ENCODE data around the gene PDXDC1. TPM values are rescaled to one million over a fixed set of nuclear protein-coding genes. Genes with fewer than 3 reads are reported as not detected.
"Not testable (repeated sequence)": the region's sequence is repeated elsewhere in the genome, so short reads cannot be mapped to it uniquely, and the experiment has no call there.

PDXDC1 gene
- total RNA-seq, 1 donor from 2014 or later = 123 TPM

DNA sequence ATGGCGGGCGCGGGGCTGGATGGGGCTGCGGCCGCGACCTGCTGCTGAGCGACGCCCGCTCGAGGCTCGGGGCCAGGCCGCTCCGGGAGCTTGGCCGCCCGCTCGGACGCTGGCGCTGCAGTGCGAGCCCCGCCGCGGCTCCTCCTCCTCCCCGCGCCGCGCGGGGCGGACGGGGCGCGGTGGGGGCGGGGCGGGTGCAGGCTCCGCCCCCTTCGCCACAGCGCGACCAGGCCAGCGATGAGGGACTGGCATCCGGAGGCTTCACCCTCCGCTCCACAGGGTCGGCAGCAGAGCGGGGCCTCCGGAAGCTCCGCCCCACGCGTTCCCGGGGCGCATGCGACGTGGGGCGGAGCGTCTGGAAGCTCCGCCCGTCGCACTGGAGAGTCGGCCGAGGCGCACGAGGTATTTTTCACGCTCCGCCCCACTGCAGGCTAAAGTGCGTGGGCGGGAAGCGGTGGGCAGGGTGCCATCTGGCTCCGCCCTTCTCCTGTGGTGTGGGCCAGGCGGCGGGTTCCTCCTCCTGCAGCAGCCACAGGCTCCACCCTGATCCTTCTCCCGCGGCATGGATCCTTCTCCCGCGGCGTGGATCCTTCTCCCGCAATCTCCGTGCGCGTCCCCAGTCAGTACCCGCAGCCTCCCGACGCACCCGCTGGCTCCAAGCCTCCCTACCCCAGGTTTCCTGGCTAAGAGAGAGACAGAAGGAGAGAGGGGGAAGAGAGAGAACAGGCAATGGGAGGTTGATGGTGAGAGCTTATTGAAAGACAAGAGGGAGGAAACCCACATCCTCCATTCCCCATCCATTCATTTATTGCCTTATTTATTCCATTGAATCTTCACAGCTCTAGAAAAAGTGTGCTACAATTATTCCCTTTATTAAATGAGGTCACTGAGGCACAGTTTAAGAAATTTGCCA, 180.1 kb downstream of the PDXDC1 start:
- Histone ChIP-seq H3K9ac (ENCODE audit: low read length) (peak overlapping the region; percentile 46), H2AFZ (ENCODE audit: low read depth, low read length) (peak overlapping the region; percentile 63), H3K4me3 (ENCODE audit: insufficient read depth, low read depth, low read length) (peak overlapping the region; percentile 42), H3K4me2 (ENCODE audit: low read length) (peak overlapping the region; percentile 79)
- not testable (repeated sequence) for H3K27ac ChIP-seq (ENCODE audit: low read depth, low read length); H3K36me3 Mint-ChIP-seq (ENCODE audit: low read depth, unreplicated experiment); H3K9me3 Mint-ChIP-seq (ENCODE audit: unreplicated experiment); H3K9me3 ChIP-seq (ENCODE audit: insufficient read depth, low read depth, low read length); H4K20me1 ChIP-seq (ENCODE audit: insufficient read depth, low read length); FAIRE-seq; H3K4me1 ChIP-seq (ENCODE audit: insufficient read depth, low read length); H3K27ac Mint-ChIP-seq (ENCODE audit: unreplicated experiment); H3K79me2 ChIP-seq (ENCODE audit: insufficient read depth, low read length); H3K27me3 Mint-ChIP-seq (ENCODE audit: low read depth, unreplicated experiment); H3K36me3 ChIP-seq (ENCODE audit: insufficient read depth, low read length); H3K27me3 ChIP-seq (ENCODE audit: insufficient read depth, low read length); H3K4me1 Mint-ChIP-seq (ENCODE audit: low read depth, unreplicated experiment)
- DNase-seq (ENCODE audit: low read depth) = peak; percentile 73
- H3K4me3 Mint-ChIP-seq (ENCODE audit: unreplicated experiment) = peak overlapping the region; percentile 77

DNA sequence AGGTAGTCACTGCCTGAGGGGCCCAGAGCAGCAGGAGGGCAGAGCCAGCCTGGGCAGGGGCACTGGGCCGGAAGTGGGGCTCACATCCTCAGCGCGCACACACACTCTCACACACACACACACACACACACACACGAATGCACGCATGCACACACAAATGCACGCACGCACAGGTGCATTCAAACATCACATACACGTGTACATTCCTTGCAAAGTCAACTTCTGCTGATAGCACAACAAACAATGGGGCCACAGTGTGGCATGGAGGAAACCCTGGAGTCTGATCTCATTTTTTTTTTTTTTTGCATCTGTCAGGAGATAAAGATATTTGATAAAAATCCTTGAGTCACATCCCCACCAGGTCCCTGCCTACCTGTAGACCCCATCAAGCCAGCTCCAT, 182.8 kb downstream of the PDXDC1 start:
- not testable (repeated sequence) for H3K4me3 Mint-ChIP-seq (ENCODE audit: unreplicated experiment); H2AFZ ChIP-seq (ENCODE audit: low read depth, low read length); FAIRE-seq

DNA sequence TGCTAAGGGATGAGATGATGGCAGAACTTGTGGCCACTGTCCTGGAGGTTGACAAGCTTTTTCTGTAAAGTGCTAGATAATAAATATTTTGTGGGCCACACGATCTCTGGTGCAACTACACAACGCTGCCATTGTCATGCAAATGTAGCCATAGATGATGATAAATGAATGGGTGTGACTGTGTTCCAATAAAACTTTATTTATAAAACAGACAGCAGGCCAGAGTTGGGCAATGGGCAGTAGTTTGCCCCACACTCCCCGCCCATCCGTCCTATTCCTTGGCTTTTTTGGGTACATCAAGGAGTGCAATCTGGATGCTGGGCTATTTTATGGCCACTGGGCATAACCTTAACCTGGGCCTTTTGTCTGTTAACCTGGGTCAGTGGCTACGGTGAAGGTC, 184.8 kb downstream of the PDXDC1 start:
- not testable (repeated sequence) for H3K4me1 ChIP-seq (ENCODE audit: insufficient read depth, low read length); H3K36me3 Mint-ChIP-seq (ENCODE audit: low read depth, unreplicated experiment); H3K9ac ChIP-seq (ENCODE audit: low read length); FAIRE-seq; H3K4me2 ChIP-seq (ENCODE audit: low read length); H3K36me3 ChIP-seq (ENCODE audit: insufficient read depth, low read length); H3K9me3 ChIP-seq (ENCODE audit: insufficient read depth, low read depth, low read length); H4K20me1 ChIP-seq (ENCODE audit: insufficient read depth, low read length); H3K4me3 ChIP-seq (ENCODE audit: insufficient read depth, low read depth, low read length); H3K27me3 ChIP-seq (ENCODE audit: insufficient read depth, low read length); H3K27me3 Mint-ChIP-seq (ENCODE audit: low read depth, unreplicated experiment); H2AFZ ChIP-seq (ENCODE audit: low read depth, low read length); H3K4me3 Mint-ChIP-seq (ENCODE audit: unreplicated experiment); H3K27ac Mint-ChIP-seq (ENCODE audit: unreplicated experiment); H3K79me2 ChIP-seq (ENCODE audit: insufficient read depth, low read length); H3K9me3 Mint-ChIP-seq (ENCODE audit: unreplicated experiment); H3K4me1 Mint-ChIP-seq (ENCODE audit: low read depth, unreplicated experiment); DNase-seq (ENCODE audit: low read depth); H3K27ac ChIP-seq (ENCODE audit: low read depth, low read length)

More for the DNA sequence above, 182.8 kb downstream of the PDXDC1 start:
- H3K36me3 Mint-ChIP-seq (ENCODE audit: low read depth, unreplicated experiment); H3K79me2 ChIP-seq (ENCODE audit: insufficient read depth, low read length); H3K27me3 Mint-ChIP-seq (ENCODE audit: low read depth, unreplicated experiment); H3K36me3 ChIP-seq (ENCODE audit: insufficient read depth, low read length); H3K27ac ChIP-seq (ENCODE audit: low read depth, low read length); H3K9me3 ChIP-seq (ENCODE audit: insufficient read depth, low read depth, low read length); H4K20me1 ChIP-seq (ENCODE audit: insufficient read depth, low read length); H3K27me3 ChIP-seq (ENCODE audit: insufficient read depth, low read length); H3K4me2 ChIP-seq (ENCODE audit: low read length); H3K9me3 Mint-ChIP-seq (ENCODE audit: unreplicated experiment); H3K4me1 ChIP-seq (ENCODE audit: insufficient read depth, low read length); H3K4me1 Mint-ChIP-seq (ENCODE audit: low read depth, unreplicated experiment); H3K9ac ChIP-seq (ENCODE audit: low read length); H3K4me3 ChIP-seq (ENCODE audit: insufficient read depth, low read depth, low read length); DNase-seq (ENCODE audit: low read depth): not testable (repeated sequence)
- peak overlapping the region; percentile 14 for H3K27ac Mint-ChIP-seq (ENCODE audit: unreplicated experiment)

DNA sequence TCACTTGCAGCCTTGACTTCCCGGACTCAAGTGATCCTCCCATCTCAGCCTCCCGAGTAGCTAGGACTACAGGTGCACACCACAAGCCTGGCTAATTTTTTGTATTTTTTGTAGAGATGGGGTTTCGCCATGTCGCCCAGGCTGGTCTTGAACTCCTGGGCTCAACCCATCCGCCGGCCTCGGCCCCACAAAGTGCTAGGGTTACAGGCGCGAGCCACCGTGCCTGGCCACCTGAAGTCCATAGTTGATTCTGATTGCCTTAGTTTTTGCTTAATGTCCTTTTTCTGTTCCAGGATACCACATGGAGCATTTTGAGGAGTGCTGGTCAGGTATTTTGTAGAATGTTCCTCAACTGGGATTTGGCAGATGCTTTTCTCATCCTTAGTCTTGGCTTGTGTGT, 185.7 kb downstream of the PDXDC1 start:
- H3K4me3 Mint-ChIP-seq (ENCODE audit: unreplicated experiment); DNase-seq (ENCODE audit: low read depth); H3K9ac ChIP-seq (ENCODE audit: low read length); H3K79me2 ChIP-seq (ENCODE audit: insufficient read depth, low read length); H3K4me2 ChIP-seq (ENCODE audit: low read length); H3K27ac ChIP-seq (ENCODE audit: low read depth, low read length); H3K36me3 ChIP-seq (ENCODE audit: insufficient read depth, low read length); FAIRE-seq; H3K9me3 Mint-ChIP-seq (ENCODE audit: unreplicated experiment); H3K27ac Mint-ChIP-seq (ENCODE audit: unreplicated experiment); H3K27me3 Mint-ChIP-seq (ENCODE audit: low read depth, unreplicated experiment); H2AFZ ChIP-seq (ENCODE audit: low read depth, low read length); H3K27me3 ChIP-seq (ENCODE audit: insufficient read depth, low read length); H3K4me1 ChIP-seq (ENCODE audit: insufficient read depth, low read length); H4K20me1 ChIP-seq (ENCODE audit: insufficient read depth, low read length); H3K4me1 Mint-ChIP-seq (ENCODE audit: low read depth, unreplicated experiment); H3K4me3 ChIP-seq (ENCODE audit: insufficient read depth, low read depth, low read length); H3K36me3 Mint-ChIP-seq (ENCODE audit: low read depth, unreplicated experiment); H3K9me3 ChIP-seq (ENCODE audit: insufficient read depth, low read depth, low read length): not testable (repeated sequence)

DNA sequence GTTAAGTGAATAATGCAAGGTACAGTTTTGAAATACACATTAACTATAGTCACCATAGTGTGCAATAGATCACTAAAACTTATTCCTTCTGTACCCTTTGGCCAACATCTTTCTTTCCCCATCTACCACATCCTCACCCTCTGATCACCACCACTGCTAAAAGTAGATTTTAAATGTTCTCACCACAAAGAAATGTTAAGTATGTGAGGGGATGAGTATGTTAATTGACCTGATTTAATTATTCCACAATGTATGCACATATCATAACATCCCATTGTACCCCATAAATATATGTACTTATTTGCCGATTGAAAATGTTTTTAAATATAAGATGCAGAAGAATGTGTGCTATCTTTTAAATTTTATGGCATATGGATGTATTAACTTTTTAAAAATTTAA, 188.2 kb downstream of the PDXDC1 start:
- not testable (repeated sequence) for H3K27me3 ChIP-seq (ENCODE audit: insufficient read depth, low read length); H2AFZ ChIP-seq (ENCODE audit: low read depth, low read length); H3K36me3 ChIP-seq (ENCODE audit: insufficient read depth, low read length); H3K36me3 Mint-ChIP-seq (ENCODE audit: low read depth, unreplicated experiment); H3K79me2 ChIP-seq (ENCODE audit: insufficient read depth, low read length); H3K27me3 Mint-ChIP-seq (ENCODE audit: low read depth, unreplicated experiment); H3K9me3 Mint-ChIP-seq (ENCODE audit: unreplicated experiment); DNase-seq (ENCODE audit: low read depth); H3K4me3 Mint-ChIP-seq (ENCODE audit: unreplicated experiment); H3K4me3 ChIP-seq (ENCODE audit: insufficient read depth, low read depth, low read length); H3K27ac ChIP-seq (ENCODE audit: low read depth, low read length); H3K9ac ChIP-seq (ENCODE audit: low read length); H4K20me1 ChIP-seq (ENCODE audit: insufficient read depth, low read length); H3K27ac Mint-ChIP-seq (ENCODE audit: unreplicated experiment); H3K4me1 ChIP-seq (ENCODE audit: insufficient read depth, low read length); H3K9me3 ChIP-seq (ENCODE audit: insufficient read depth, low read depth, low read length); H3K4me1 Mint-ChIP-seq (ENCODE audit: low read depth, unreplicated experiment); H3K4me2 ChIP-seq (ENCODE audit: low read length); FAIRE-seq

- not testable (repeated sequence) for H4K20me1 ChIP-seq (ENCODE audit: insufficient read depth, low read length); H3K79me2 ChIP-seq (ENCODE audit: insufficient read depth, low read length); H2AFZ ChIP-seq (ENCODE audit: low read depth, low read length); H3K36me3 Mint-ChIP-seq (ENCODE audit: low read depth, unreplicated experiment); H3K27ac Mint-ChIP-seq (ENCODE audit: unreplicated experiment); H3K27me3 ChIP-seq (ENCODE audit: insufficient read depth, low read length); H3K4me2 ChIP-seq (ENCODE audit: low read length); H3K4me1 ChIP-seq (ENCODE audit: insufficient read depth, low read length); H3K27ac ChIP-seq (ENCODE audit: low read depth, low read length); H3K36me3 ChIP-seq (ENCODE audit: insufficient read depth, low read length); H3K4me3 Mint-ChIP-seq (ENCODE audit: unreplicated experiment); H3K9me3 ChIP-seq (ENCODE audit: insufficient read depth, low read depth, low read length); H3K4me3 ChIP-seq (ENCODE audit: insufficient read depth, low read depth, low read length); H3K27me3 Mint-ChIP-seq (ENCODE audit: low read depth, unreplicated experiment); H3K9me3 Mint-ChIP-seq (ENCODE audit: unreplicated experiment); H3K9ac ChIP-seq (ENCODE audit: low read length); H3K4me1 Mint-ChIP-seq (ENCODE audit: low read depth, unreplicated experiment); FAIRE-seq; DNase-seq (ENCODE audit: low read depth)
Observed at GRCh38 chr16:15166177-15166576, 191.4 kb downstream of the PDXDC1 start.

All from astrocyte (in vitro differentiated cells and primary cell).